HL-60 (cell line): ENCODE measurements around the gene RNF145.

Experiments
- CTCF ChIP-seq: IDR thresholded peaks from one replicate; pipeline ENCODE4 v1.5.1; 2011; ENCODE audit warnings: low read length, control low read depth, inconsistent platforms; ENCODE audit not compliant: insufficient read depth
- GABPA ChIP-seq: IDR thresholded peaks from 2 replicates; pipeline ENCODE4 v1.6.1; 2012; ENCODE audit warnings: low read depth
- POLR2AphosphoS5 ChIP-seq: IDR thresholded peaks from 2 replicates; pipeline ENCODE4 v1.6.1; 2012; ENCODE audit warnings: low read depth
- REST ChIP-seq: IDR thresholded peaks from 2 replicates; pipeline ENCODE4 v1.6.1; 2012; ENCODE audit warnings: low read depth; ENCODE audit not compliant: insufficient replicate concordance
- SPI1 ChIP-seq: IDR thresholded peaks from 2 replicates; pipeline ENCODE4 v1.6.1; 2012; ENCODE audit warnings: low read depth, mild to moderate bottlenecking, borderline replicate concordance

GRCh38 chr5:159226451-159226850 is 17.1 kb upstream of the RNF145 start:
- TF ChIP-seq CTCF, result no peak
- TF ChIP-seq POLR2AphosphoS5, result no peak
- no peak for TF ChIP-seq GABPA
- TF ChIP-seq REST, result no peak
- no peak for TF ChIP-seq SPI1
